Liver (tissue), 3 donors: Measurements from ENCODE around the gene RUNDC3A.

Experiments
- FOXA1 ChIP-seq: IDR thresholded peaks from 2 replicates; pipeline ENCODE4 v1.6.1; 2016; ENCODE audit warnings: antibody characterized with exemption
- RXRA ChIP-seq, 2 donors: IDR thresholded peaks; 2 replicates each; pipeline ENCODE4 v1.6.1; 2017 to 2018; ENCODE audit warnings: antibody characterized with exemption in 2 of 2, mild to moderate bottlenecking in 1 of 2
- TF ChIP-seq, protein P1 (sequence below): fragments of 150-350 bp; IDR thresholded peaks from 2 replicates; pipeline ENCODE4 v1.5.1; 2017; ENCODE audit warnings: improper control_type of control experiment, low read depth, low read length; ENCODE audit not compliant: missing input control
- TF ChIP-seq, protein P2 (sequence below): IDR thresholded peaks from 2 replicates; pipeline ENCODE4 v1.6.1; 2016; ENCODE audit warnings: antibody characterized with exemption
- donor health status: healthy.
- donor health status: healthy.

DNA sequence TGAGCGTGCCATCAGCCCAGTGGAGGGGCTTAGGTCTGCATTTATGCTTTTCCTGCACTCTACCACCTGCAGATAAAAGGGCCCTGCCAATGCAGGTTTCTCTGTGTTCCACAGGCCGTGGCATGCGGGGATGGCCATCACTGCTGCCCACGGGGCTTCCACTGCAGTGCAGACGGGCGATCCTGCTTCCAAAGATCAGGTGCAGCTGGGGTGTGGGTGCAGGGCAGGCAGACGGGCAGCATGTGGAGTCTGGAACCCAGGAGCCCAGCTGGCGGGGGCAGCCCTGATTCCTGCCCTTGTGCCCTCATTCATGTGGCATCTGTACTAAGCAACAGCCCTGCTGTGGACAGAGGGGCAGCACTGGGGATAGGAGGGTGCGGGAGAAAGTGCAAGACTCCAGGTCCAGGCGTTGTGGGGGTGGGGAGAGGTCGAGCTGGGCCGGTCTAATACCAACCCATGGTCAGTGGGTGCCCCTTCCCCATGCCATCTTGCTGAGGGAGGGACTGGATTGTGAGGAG, 41.2 kb downstream of the RUNDC3A start:
- TF ChIP-seq, protein P1, sequence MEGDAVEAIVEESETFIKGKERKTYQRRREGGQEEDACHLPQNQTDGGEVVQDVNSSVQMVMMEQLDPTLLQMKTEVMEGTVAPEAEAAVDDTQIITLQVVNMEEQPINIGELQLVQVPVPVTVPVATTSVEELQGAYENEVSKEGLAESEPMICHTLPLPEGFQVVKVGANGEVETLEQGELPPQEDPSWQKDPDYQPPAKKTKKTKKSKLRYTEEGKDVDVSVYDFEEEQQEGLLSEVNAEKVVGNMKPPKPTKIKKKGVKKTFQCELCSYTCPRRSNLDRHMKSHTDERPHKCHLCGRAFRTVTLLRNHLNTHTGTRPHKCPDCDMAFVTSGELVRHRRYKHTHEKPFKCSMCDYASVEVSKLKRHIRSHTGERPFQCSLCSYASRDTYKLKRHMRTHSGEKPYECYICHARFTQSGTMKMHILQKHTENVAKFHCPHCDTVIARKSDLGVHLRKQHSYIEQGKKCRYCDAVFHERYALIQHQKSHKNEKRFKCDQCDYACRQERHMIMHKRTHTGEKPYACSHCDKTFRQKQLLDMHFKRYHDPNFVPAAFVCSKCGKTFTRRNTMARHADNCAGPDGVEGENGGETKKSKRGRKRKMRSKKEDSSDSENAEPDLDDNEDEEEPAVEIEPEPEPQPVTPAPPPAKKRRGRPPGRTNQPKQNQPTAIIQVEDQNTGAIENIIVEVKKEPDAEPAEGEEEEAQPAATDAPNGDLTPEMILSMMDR, result no peak
- TF ChIP-seq, protein P2, sequence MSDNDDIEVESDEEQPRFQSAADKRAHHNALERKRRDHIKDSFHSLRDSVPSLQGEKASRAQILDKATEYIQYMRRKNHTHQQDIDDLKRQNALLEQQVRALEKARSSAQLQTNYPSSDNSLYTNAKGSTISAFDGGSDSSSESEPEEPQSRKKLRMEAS, result no peak
- no peak for TF ChIP-seq RXRA (IDR thresholded peaks at IDR 0.05)
- TF ChIP-seq FOXA1, result no peak
